Caco-2 (cell line): ENCODE data around the gene FPGS. TPM values are rescaled to one million over a fixed set of nuclear protein-coding genes. Genes with fewer than 3 reads are reported as not detected.

Source experiments
- BruUV-seq: library from RNA; stranded (reverse); fragments of 400-500 nt; replicated peaks from 2 replicates; lab custom pipeline; 2021; lab: Mats Ljungman, UMichigan
- CTCF ChIA-PET: fragments of 300-600 bp; sonication (Branson Sonifier 250); formaldehyde crosslinking; loops from one replicate; lab custom pipeline; 2022; ENCODE audit warnings: antibody characterized with exemption; lab: Charles Lee
- POLR2A ChIA-PET: fragments of 300-600 bp; sonication (Branson Sonifier 250); formaldehyde crosslinking; loops from one replicate; lab custom pipeline; 2022; ENCODE audit warnings: antibody characterized with exemption; lab: Charles Lee
- DNase-seq, 2 experiments: peaks; one replicate each; pipeline versions ENCODE4 v3.0.0 to v3.0.0-alpha.2; 2020 to 2022
- H3K27me3 ChIP-seq: replicated peaks from 2 replicates; pipeline ENCODE4 v1.6.0; 2011; ENCODE audit warnings: low read length; ENCODE audit not compliant: control insufficient read depth, insufficient read depth
- H3K36me3 ChIP-seq: 2 replicates; pipeline ENCODE4 v1.5.1; 2011; ENCODE audit warnings: low read length; ENCODE audit not compliant: control insufficient read depth, insufficient read depth
- H3K4me1 ChIP-seq: fragments of 250-450 bp; sonication (Bioruptor Pico); 2 replicates; pipeline ENCODE4 v1.5.1; 2020; ENCODE audit warnings: mild to moderate bottlenecking
- H3K4me3 ChIP-seq: 2 replicates; pipeline ENCODE4 v1.5.1; 2011; ENCODE audit warnings: low read depth, mild to moderate bottlenecking, control low read depth, low read length
- H3K9me3 ChIP-seq: fragments of 250-450 bp; sonication (Bioruptor Pico); 2 replicates; pipeline ENCODE4 v1.5.1; 2020; ENCODE audit warnings: mild to moderate bottlenecking, moderate library complexity
- H3K27ac Mint-ChIP-seq: one replicate; pipeline ENCODE4 v1.8.0; 2022; ENCODE audit warnings: mixed read lengths; ENCODE audit not compliant: unreplicated experiment
- H3K27me3 Mint-ChIP-seq: one replicate; pipeline ENCODE4 v1.8.0; 2022; ENCODE audit warnings: mixed read lengths; ENCODE audit not compliant: insufficient read depth, unreplicated experiment
- H3K36me3 Mint-ChIP-seq: one replicate; pipeline ENCODE4 v1.8.0; 2022; ENCODE audit warnings: mild to moderate bottlenecking, mixed read lengths; ENCODE audit not compliant: insufficient read depth, unreplicated experiment
- H3K4me1 Mint-ChIP-seq: one replicate; pipeline ENCODE4 v1.8.0; 2022; ENCODE audit warnings: low read depth, mixed read lengths; ENCODE audit not compliant: unreplicated experiment
- H3K4me3 Mint-ChIP-seq: one replicate; pipeline ENCODE4 v1.8.0; 2022; ENCODE audit warnings: mild to moderate bottlenecking, moderate library complexity, mixed read lengths; ENCODE audit not compliant: unreplicated experiment
- H3K9me3 Mint-ChIP-seq: one replicate; pipeline ENCODE4 v1.8.0; 2022; ENCODE audit warnings: mixed read lengths; ENCODE audit not compliant: unreplicated experiment
- intact Hi-C: fragments of 100-400 bp; cut with micrococcal nuclease; formaldehyde crosslinking; loops from one replicate; pipeline ENCODE4 v1.10.0; 2022; ENCODE audit not compliant: unreplicated experiment
- total RNA-seq: library from RNA; stranded (reverse); gene quantifications from 2 replicates; pipeline ENCODE4 v1.2.3, GENCODE V29; 2022
- TF ChIP-seq, protein P1 (sequence below), 2 experiments: fragments of 200-600 bp in 1 of 2; IDR thresholded peaks; 1 replicate in 1 of 2; 2 replicates in 1 of 2; pipeline versions ENCODE4 v1.5.1 to v1.8.0; 2011 to 2022; ENCODE audit warnings: antibody characterized with exemption in 1 of 2, control low read depth in 1 of 2, inconsistent platforms in 1 of 2, low read depth in 1 of 2, low read length in 1 of 2, mild to moderate bottlenecking in 1 of 2, moderate library complexity in 1 of 2; ENCODE audit not compliant: insufficient read depth in 1 of 2, severe bottlenecking in 1 of 2, unreplicated experiment in 1 of 2

The FPGS gene
- total RNA-seq, 1 experiment from 2014 or later: 54.4 TPM

DNA sequence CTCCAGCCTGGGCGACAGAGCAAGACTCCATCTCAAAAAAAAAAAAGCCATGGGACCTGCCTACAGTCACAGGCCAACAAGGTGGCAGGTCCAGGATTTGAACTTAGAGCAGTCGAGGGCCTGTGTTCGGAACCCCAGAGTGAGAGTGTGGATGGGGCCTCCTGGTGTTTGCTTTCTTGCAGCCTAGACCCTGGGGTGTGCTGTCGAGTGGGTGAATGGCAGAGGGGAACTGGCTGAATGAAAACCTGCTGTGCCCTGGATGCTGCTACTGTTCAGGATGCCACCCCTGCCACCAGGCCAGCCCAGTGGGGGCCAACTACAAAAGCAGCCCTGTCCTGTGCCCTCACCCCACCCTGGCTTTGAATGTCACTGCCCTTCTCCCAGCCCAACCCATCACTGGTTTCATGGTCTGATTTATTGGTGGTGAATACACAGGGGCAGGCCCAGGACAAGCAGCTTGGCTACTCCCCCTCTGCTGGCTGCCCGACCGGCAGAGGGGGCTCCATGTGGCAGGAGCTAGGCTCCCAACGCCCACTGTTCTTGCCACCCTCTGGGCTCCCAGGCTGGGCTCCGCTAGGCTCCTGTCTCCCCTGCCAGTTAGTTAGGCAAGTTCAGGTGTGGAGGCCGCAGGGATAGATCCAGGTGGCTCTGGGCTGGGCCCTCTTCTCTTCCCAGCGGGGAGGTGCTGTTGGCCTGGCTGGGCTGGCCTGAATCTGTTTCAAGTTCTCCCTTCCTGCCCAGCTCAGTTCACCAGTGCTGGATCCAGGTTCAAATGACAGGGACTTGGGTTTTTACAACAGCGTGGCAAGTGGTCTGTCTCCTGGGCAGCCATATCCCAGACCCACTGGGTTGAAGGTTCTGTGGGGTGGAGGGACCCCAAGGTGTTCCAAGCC is 12.2 kb downstream of the FPGS start:
- CTCF ChIA-PET: no interaction called here
- H3K27ac Mint-ChIP-seq: no peak overlapping the region
- H3K27me3 Mint-ChIP-seq: no peaks in the 10 kb centered on the region
- TF ChIP-seq, protein P1, sequence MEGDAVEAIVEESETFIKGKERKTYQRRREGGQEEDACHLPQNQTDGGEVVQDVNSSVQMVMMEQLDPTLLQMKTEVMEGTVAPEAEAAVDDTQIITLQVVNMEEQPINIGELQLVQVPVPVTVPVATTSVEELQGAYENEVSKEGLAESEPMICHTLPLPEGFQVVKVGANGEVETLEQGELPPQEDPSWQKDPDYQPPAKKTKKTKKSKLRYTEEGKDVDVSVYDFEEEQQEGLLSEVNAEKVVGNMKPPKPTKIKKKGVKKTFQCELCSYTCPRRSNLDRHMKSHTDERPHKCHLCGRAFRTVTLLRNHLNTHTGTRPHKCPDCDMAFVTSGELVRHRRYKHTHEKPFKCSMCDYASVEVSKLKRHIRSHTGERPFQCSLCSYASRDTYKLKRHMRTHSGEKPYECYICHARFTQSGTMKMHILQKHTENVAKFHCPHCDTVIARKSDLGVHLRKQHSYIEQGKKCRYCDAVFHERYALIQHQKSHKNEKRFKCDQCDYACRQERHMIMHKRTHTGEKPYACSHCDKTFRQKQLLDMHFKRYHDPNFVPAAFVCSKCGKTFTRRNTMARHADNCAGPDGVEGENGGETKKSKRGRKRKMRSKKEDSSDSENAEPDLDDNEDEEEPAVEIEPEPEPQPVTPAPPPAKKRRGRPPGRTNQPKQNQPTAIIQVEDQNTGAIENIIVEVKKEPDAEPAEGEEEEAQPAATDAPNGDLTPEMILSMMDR (IDR thresholded peaks at IDR 0.05; ENCODE audit: insufficient read depth in 1 of 2, low read depth in 1 of 2, low read length in 1 of 2, severe bottlenecking in 1 of 2, unreplicated experiment in 1 of 2): no peak
- H3K9me3 ChIP-seq: no peaks in the 10 kb centered on the region
- no peaks in the 10 kb centered on the region for H3K9me3 Mint-ChIP-seq
- POLR2A ChIA-PET: interaction anchor here (1.1 kb wide), 1 partner anchor 12 kb away, joined by 8 read pairs; no protein-coding TSS in a partner anchor
- H3K27me3 ChIP-seq: no peaks in the 10 kb centered on the region
- H3K36me3 Mint-ChIP-seq: peaks cover 31% of the 10 kb centered on the region
- DNase-seq: no peak
- no TSS peak for BruUV-seq
- no peak overlapping the region for H3K4me3 Mint-ChIP-seq
- no peaks in the 10 kb centered on the region for H3K4me1 ChIP-seq
- intact Hi-C loops: no loop called here
- peaks cover 3% of the 10 kb centered on the region for H3K36me3 ChIP-seq
- H3K4me3 ChIP-seq: no peak overlapping the region
- no peaks in the 10 kb centered on the region for H3K4me1 Mint-ChIP-seq

DNA sequence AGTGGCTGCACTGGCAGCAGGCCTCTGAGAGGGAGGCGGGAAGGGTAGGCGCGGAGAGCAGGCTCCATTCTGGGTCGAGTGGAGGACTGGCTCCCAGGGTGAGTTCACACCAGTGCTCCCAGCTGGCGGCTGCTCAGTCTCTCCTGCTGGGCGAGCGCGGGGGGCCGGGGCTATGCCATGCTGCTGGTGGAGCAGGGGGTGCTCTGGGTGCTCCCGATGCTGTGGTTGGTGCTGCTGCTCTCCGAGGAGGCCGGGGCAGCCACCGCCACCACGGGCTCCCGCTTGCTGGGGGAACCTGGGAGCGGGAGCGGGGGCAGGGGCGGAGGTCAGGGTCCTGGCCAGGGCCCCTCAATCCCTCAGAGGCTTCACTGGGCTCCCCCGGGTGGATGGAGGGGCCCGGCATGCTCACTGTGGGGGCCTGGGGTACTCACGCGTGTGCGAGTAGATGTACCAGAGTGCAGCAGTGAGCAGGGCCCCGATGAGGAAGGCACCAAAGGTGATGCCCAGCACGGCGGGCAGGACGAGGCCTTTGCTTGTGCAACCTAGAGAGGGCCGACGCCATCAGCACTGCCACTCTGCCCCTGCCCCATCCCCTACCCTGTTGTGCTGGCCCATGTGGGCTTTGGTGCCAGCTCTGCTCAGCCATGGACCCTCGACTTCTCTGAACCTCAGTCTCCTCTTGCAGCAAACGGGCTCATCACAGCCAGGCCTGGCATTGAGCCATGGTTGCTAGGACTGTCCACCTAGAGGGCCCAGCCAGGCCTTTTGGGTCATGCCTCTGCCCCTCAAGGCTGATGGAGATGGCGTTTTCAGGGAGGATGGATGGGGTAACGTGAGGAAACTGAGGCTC is 13.1 kb downstream of the FPGS start:
- intact Hi-C loops: no loop called here
- H3K36me3 Mint-ChIP-seq: peaks cover 25% of the 10 kb centered on the region
- BruUV-seq: no TSS peak
- TF ChIP-seq, protein P1 (IDR thresholded peaks at IDR 0.05; ENCODE audit: insufficient read depth in 1 of 2, low read depth in 1 of 2, low read length in 1 of 2, severe bottlenecking in 1 of 2, unreplicated experiment in 1 of 2): no peak
- Histone ChIP-seq H3K9me3 (no peaks in the 10 kb centered on the region), H3K27me3 (no peaks in the 10 kb centered on the region), H3K4me1 (no peaks in the 10 kb centered on the region), H3K4me3 (no peak overlapping the region), H3K36me3 (peaks cover 1% of the 10 kb centered on the region; the same call in 1 of the 2 replicates)
- no peaks in the 10 kb centered on the region for H3K27me3 Mint-ChIP-seq
- POLR2A ChIA-PET: no interaction called here
- H3K4me1 Mint-ChIP-seq: no peaks in the 10 kb centered on the region
- H3K4me3 Mint-ChIP-seq: no peak overlapping the region
- no peak for DNase-seq
- H3K27ac Mint-ChIP-seq: no peak overlapping the region
- CTCF ChIA-PET: no interaction called here
- no peaks in the 10 kb centered on the region for H3K9me3 Mint-ChIP-seq

DNA sequence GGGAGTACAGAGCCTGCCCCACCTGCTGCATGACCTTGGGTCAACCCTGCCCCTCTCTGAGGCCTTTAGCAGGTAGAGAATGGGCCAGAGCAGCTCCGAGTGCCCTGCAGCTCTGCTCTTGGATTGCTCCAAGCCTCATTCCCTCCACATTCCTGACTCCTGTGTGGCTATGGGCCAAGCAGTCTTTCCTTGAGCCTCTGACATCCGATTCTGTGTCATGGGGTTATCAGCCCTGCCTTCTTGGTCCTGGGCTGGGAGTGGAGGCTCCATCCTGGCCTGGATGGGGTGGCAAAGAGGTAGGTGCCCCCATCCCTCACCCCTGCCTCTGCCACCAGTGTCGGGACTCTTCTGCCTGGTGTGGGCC is 13.7 kb downstream of the FPGS start:
- Histone ChIP-seq H3K4me3 (no peak overlapping the region), H3K27me3 (no peaks in the 10 kb centered on the region), H3K9me3 (no peaks in the 10 kb centered on the region), H3K4me1 (no peaks in the 10 kb centered on the region), H3K36me3 (peaks cover 1% of the 10 kb centered on the region; the same call in 1 of the 2 replicates)
- intact Hi-C loops: no loop called here
- BruUV-seq: no TSS peak
- TF ChIP-seq, protein P1 (IDR thresholded peaks at IDR 0.05; ENCODE audit: insufficient read depth in 1 of 2, low read depth in 1 of 2, low read length in 1 of 2, severe bottlenecking in 1 of 2, unreplicated experiment in 1 of 2): no peak
- ChIA-PET CTCF (no interaction called here), POLR2A (no interaction called here)
- no peaks in the 10 kb centered on the region for H3K4me1 Mint-ChIP-seq
- H3K9me3 Mint-ChIP-seq: no peaks in the 10 kb centered on the region
- no peak for DNase-seq
- no peak overlapping the region for H3K4me3 Mint-ChIP-seq
- H3K27ac Mint-ChIP-seq: no peak overlapping the region
- peaks cover 23% of the 10 kb centered on the region for H3K36me3 Mint-ChIP-seq
- H3K27me3 Mint-ChIP-seq: no peaks in the 10 kb centered on the region
